ENCODE measurements around the gene LRRTM3. TPM values are rescaled to one million over a fixed set of nuclear protein-coding genes. Genes with fewer than 3 reads are reported as not detected.

LRRTM3 gene
- total RNA-seq, 1 donor = not detected

DNA sequence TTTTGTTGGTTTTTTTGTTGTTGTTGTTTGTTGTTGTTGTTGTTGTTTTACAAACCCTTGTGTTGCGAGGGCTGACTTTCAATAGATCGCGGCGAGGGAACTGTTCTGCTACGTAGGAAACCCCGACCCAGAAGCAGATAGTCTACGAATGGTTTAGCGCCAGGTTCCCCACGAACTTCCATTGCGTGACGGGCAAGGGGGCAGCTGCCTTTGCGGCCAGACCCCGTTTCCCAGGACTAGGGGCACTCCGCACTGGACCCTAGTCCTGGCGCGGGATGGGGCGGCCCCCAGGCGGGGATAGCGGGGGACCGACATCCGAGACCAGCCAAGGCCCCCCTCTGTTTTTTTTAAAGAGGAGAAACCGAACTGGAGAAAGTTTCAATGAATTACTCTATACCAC, 119.6 kb downstream of the LRRTM3 start:
- Histone ChIP-seq H2AFZ (ENCODE audit: low read length) (no peak overlapping the region), H3K36me3 (ENCODE audit: insufficient read depth, low read length) (no peaks in the 10 kb centered on the region), H3K27ac (ENCODE audit: low read depth, low read length) (no peak overlapping the region), H3K27me3 (ENCODE audit: insufficient read depth, low read length) (no peaks in the 10 kb centered on the region), H3K4me2 (ENCODE audit: insufficient read depth, low read length) (no peak overlapping the region), H4K20me1 (ENCODE audit: insufficient read depth, low read length) (no peaks in the 10 kb centered on the region), H3K79me2 (ENCODE audit: insufficient read depth, low read length) (no peaks in the 10 kb centered on the region), H3K4me1 (ENCODE audit: insufficient read depth, low read length) (no peaks in the 10 kb centered on the region), H3K4me3 (ENCODE audit: insufficient read depth, low read length) (no peak overlapping the region), H3K9me3 (ENCODE audit: low read depth, low read length) (no peaks in the 10 kb centered on the region)
- DNase-seq (ENCODE audit: insufficient read length, low spot score, missing footprints) = no peak
- TF ChIP-seq, protein P1, sequence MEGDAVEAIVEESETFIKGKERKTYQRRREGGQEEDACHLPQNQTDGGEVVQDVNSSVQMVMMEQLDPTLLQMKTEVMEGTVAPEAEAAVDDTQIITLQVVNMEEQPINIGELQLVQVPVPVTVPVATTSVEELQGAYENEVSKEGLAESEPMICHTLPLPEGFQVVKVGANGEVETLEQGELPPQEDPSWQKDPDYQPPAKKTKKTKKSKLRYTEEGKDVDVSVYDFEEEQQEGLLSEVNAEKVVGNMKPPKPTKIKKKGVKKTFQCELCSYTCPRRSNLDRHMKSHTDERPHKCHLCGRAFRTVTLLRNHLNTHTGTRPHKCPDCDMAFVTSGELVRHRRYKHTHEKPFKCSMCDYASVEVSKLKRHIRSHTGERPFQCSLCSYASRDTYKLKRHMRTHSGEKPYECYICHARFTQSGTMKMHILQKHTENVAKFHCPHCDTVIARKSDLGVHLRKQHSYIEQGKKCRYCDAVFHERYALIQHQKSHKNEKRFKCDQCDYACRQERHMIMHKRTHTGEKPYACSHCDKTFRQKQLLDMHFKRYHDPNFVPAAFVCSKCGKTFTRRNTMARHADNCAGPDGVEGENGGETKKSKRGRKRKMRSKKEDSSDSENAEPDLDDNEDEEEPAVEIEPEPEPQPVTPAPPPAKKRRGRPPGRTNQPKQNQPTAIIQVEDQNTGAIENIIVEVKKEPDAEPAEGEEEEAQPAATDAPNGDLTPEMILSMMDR (IDR thresholded peaks at IDR 0.05; ENCODE audit: extremely low read depth, low read depth, low read length) = no peak

DNA sequence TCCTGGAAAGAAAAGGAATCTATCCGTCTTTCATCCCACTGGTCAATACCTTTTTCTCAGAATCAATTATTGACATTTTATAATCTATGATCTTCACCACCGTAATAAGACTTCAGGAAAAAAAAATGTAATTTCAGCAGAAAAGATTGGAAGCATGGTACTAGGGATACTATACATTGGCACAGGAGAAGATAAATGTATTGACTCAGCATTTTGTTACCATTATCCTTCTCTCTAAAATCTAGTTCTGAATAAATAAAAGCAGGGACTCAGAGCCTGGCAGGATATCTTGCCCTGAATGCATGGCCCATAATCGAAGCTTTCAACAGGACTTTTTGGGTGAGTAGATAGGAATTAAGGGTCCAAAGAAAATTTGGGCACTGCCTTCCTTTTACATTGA, 120.7 kb downstream of the LRRTM3 start:
- Histone ChIP-seq H2AFZ (ENCODE audit: low read length) (no peak overlapping the region), H3K27ac (ENCODE audit: low read depth, low read length) (no peak overlapping the region), H3K4me3 (ENCODE audit: insufficient read depth, low read length) (no peak overlapping the region), H3K79me2 (ENCODE audit: insufficient read depth, low read length) (no peaks in the 10 kb centered on the region), H3K4me1 (ENCODE audit: insufficient read depth, low read length) (no peaks in the 10 kb centered on the region), H3K4me2 (ENCODE audit: insufficient read depth, low read length) (no peak overlapping the region), H3K36me3 (ENCODE audit: insufficient read depth, low read length) (no peaks in the 10 kb centered on the region), H3K27me3 (ENCODE audit: insufficient read depth, low read length) (no peaks in the 10 kb centered on the region), H4K20me1 (ENCODE audit: insufficient read depth, low read length) (no peaks in the 10 kb centered on the region), H3K9me3 (ENCODE audit: low read depth, low read length) (no peaks in the 10 kb centered on the region)
- no peak for DNase-seq (ENCODE audit: insufficient read length, low spot score, missing footprints)
- TF ChIP-seq, protein P1 (IDR thresholded peaks at IDR 0.05; ENCODE audit: extremely low read depth, low read depth, low read length) = no peak

DNA sequence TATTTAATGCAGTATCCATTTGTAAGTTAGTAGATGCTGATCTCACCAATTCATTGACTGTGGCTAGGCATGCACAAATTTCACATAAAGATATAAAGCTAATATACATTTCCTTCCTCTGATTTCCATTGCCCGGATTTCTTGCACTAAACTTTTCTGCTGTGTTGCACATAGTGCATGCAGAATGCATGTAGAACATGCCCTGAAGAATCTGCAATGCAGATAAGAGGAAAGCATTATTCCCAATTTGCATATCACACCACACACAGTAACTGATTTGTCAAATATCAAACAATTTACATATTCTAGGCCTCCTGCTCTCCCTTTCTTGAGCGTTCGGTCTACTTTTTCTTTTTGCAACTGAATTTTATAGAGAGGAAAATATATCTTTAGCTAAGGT, 124.2 kb downstream of the LRRTM3 start:
- DNase-seq (ENCODE audit: insufficient read length, low spot score, missing footprints) = no peak
- Histone ChIP-seq H3K4me1 (ENCODE audit: insufficient read depth, low read length) (no peaks in the 10 kb centered on the region), H4K20me1 (ENCODE audit: insufficient read depth, low read length) (no peaks in the 10 kb centered on the region), H3K9me3 (ENCODE audit: low read depth, low read length) (no peaks in the 10 kb centered on the region), H3K27ac (ENCODE audit: low read depth, low read length) (no peak overlapping the region), H3K36me3 (ENCODE audit: insufficient read depth, low read length) (no peaks in the 10 kb centered on the region), H3K27me3 (ENCODE audit: insufficient read depth, low read length) (no peaks in the 10 kb centered on the region), H3K79me2 (ENCODE audit: insufficient read depth, low read length) (no peaks in the 10 kb centered on the region), H3K4me2 (ENCODE audit: insufficient read depth, low read length) (no peak overlapping the region), H2AFZ (ENCODE audit: low read length) (no peak overlapping the region), H3K4me3 (ENCODE audit: insufficient read depth, low read length) (no peak overlapping the region)
- TF ChIP-seq, protein P1 (IDR thresholded peaks at IDR 0.05; ENCODE audit: extremely low read depth, low read depth, low read length) = no peak

DNA sequence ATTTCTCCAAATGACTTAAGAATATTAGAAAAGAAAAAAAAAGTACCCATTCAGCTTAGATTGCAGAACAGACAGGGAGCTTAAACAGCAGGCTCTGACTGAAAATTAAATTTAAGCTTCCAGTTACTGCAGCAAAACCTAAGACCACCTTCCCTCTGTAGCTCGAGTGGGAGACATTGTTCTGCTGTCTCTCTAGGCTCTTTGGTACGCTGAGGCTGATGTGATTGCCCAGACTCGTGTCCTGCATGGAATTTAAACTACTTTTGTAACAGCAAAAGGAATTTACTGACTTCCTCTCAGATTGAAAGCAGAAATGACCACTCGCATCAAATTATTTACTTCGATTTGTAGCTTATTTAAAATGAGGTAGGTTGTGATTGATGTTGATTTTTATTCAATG, 124.6 kb downstream of the LRRTM3 start:
- H3K27ac ChIP-seq (ENCODE audit: low read depth, low read length) = no peak overlapping the region
- H3K4me2 ChIP-seq (ENCODE audit: insufficient read depth, low read length) = no peak overlapping the region
- TF ChIP-seq, protein P1 (IDR thresholded peaks at IDR 0.05; ENCODE audit: extremely low read depth, low read depth, low read length) = no peak
- DNase-seq (ENCODE audit: insufficient read length, low spot score, missing footprints) = no peak
- no peaks in the 10 kb centered on the region for H3K9me3 ChIP-seq (ENCODE audit: low read depth, low read length)
- no peaks in the 10 kb centered on the region for H3K27me3 ChIP-seq (ENCODE audit: insufficient read depth, low read length)
- no peak overlapping the region for H3K4me3 ChIP-seq (ENCODE audit: insufficient read depth, low read length)
- no peaks in the 10 kb centered on the region for H3K79me2 ChIP-seq (ENCODE audit: insufficient read depth, low read length)
- H4K20me1 ChIP-seq (ENCODE audit: insufficient read depth, low read length) = no peaks in the 10 kb centered on the region
- no peaks in the 10 kb centered on the region for H3K36me3 ChIP-seq (ENCODE audit: insufficient read depth, low read length)
- no peak overlapping the region for H2AFZ ChIP-seq (ENCODE audit: low read length)
- no peaks in the 10 kb centered on the region for H3K4me1 ChIP-seq (ENCODE audit: insufficient read depth, low read length)
